Fibroblast of villous mesenchyme (primary cell): ENCODE data around the gene POLA2. TPM values are rescaled to one million over a fixed set of nuclear protein-coding genes. Genes with fewer than 3 reads are reported as not detected.
A peak's percentile ranks its signal among the peaks of the same experiment; 100 is the strongest.

ENCODE experiments used
- DNase-seq: peaks from one replicate; pipeline ENCODE4 v3.0.0-alpha.2; 2010; ENCODE audit warnings: low read depth
- H3K4me3 ChIP-seq: 2 replicates; pipeline ENCODE4 v1.5.1; 2011; ENCODE audit warnings: low read depth, mild to moderate bottlenecking, low read length
- CTCF ChIP-seq: IDR thresholded peaks from 2 replicates; pipeline ENCODE4 v1.5.1; 2012; ENCODE audit warnings: low read depth, mild to moderate bottlenecking, low read length; ENCODE audit not compliant: insufficient read depth
- total RNA-seq: library from RNA; depleted of rRNA; stranded (reverse); fragments of >200 nt; gene quantifications from 2 replicates; pipeline ENCODE4 v1.2.3, GENCODE V29; 2012

POLA2 gene
- 7.1 and 12.1 TPM in 2 replicates for total RNA-seq

GRCh38 chr11:65261591-65262380, at the start of gene POLA2:
Gene POLA2 (plus strand): TSS chr11:65261962. CDS start chr11:65262293, 331 bp downstream.
- peak within 1 kb of the TSS; percentile 73 for H3K4me3 ChIP-seq
- no peak for TF ChIP-seq CTCF
- DNase-seq = peak; percentile 96

GRCh38 chr11:65212226-65212801, 49.4 kb upstream of the POLA2 start:
- peak; percentile 40 for DNase-seq
- no peak for TF ChIP-seq CTCF
- no peak overlapping the region for H3K4me3 ChIP-seq

GRCh38 chr11:65213322-65214211, 48.2 kb upstream of the POLA2 start:
- H3K4me3 ChIP-seq = no peak overlapping the region
- DNase-seq = no peak
- TF ChIP-seq CTCF = no peak

- no peak overlapping the region for H3K4me3 ChIP-seq
- no peak for TF ChIP-seq CTCF
- DNase-seq = no peak
These were observed 47.4 kb upstream of the POLA2 start for GRCh38 chr11:65214212-65214845.

- no peak for TF ChIP-seq CTCF
- DNase-seq = no peak
- H3K4me3 ChIP-seq = no peak overlapping the region
These were observed 46.2 kb upstream of the POLA2 start for GRCh38 chr11:65215441-65216076.

GRCh38 chr11:65216830-65217229, 44.9 kb upstream of the POLA2 start:
- no peak for DNase-seq
- no peak overlapping the region for H3K4me3 ChIP-seq
- no peak for TF ChIP-seq CTCF
